NCI-H2227 treated with DMSO at 0.1 percent for 48 hours (cell line): ENCODE measurements around the gene IFNK.

Experiments
- DNase-seq: peaks from one replicate; lab custom pipeline; 2025; lab: John Stamatoyannopoulos, UW

Gene IFNK

GRCh38 chr9:27511771-27512170 is 12.3 kb upstream of the IFNK start:
- DNase-seq: no peak

- DNase-seq: no peak
Measured at GRCh38 chr9:27514551-27514950, 9.5 kb upstream of the IFNK start.

DNA sequence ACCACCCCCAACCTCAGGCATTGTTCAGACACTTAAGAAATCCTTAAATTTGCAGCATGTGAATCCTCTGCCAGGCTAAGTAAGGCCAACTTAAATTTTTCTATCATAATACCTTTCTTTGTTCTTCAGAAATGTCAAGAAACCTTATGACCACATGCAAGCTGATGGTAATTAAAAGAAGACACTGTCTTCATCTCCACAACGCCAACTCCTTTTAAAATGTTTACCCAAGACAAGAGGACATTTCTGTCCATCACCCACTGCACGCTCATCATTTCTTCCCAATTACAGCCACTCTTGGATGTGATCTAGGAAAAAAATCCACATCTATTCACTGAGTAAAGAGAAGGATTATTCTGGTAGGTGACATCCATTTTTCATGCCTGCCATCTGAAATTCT is 6.1 kb upstream of the IFNK start:
- no peak for DNase-seq

DNA sequence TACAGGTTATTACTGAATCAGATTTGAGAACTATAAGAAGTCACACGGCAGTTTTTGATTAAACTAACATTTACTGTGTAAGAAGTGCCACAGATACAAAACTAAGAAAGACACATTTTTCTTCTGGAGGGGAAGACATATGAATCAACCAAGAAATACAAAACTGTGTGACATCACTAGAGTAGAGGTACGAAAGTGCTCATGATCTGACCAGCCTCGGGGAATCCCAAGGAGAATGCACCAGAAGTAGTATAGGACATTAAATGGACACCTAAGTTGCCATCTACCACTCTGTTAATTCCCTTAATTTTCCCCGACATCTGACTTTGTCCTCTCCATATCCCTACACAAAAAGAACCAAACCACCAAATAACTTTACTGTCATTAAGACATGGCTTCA is 5.3 kb upstream of the IFNK start:
- DNase-seq: no peak

DNA sequence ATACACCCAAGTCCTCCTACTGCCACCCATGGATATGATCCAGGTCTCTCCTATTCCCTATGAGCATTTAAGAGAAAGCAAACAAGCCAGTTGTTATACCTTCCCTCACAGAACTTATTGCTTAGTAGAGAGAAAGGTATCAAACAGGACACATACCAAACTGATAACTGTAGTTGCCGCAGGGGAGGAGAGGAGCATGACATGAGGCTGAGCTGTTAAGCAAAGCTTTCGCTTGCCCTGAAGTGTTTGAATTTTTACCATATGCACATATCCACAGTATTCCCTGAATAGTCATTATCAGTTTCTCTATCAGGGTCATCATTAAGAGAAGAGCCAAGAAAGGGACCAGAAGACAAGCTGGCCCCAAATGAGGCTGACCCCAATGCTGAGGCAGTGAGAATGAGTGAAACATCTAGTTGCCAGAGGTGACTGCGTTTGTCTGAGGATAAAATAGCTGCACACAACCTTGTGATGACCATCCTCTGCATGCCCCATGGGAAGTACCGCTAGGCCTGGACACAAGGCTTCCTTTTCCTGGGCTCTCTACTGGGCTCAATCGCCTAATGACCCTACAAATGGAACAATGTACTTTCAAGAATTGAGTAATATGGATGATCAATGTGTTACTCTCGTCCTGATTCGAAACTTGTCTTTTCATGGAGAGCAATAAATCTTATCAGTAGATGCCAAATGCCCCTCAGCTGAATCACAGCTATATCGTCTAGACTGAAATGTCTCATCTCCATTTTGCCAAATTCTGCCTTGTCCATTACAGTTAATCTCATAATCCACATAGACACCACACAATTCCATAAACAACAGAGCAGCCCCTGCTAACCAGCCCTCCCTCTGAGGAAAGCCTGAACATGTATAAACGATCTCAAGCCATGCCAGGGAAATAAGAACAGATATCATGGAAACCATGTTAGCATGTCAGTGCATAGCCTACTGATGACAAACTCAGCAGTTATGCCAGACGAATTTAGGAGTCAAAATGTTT is 4.3 kb upstream of the IFNK start:
- no peak for DNase-seq

DNA sequence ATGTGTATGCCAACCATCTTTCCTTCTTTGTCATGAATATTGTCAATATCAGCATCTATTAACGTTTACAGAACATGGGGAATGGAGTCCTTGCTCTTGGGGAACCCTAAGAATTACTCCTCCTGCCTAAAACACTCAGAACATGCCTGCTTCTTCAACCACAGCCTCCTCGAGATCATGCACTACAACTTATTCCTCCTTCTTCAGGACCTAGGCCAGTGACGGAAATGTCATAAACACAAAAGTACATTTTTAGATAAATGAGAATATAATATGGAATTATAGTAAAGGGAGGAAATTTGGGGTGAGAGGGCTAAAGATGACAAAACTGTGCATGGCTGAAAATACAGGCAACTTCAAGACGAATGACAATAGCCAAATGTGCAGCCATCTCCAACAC is 3.1 kb upstream of the IFNK start:
- no peak for DNase-seq

DNA sequence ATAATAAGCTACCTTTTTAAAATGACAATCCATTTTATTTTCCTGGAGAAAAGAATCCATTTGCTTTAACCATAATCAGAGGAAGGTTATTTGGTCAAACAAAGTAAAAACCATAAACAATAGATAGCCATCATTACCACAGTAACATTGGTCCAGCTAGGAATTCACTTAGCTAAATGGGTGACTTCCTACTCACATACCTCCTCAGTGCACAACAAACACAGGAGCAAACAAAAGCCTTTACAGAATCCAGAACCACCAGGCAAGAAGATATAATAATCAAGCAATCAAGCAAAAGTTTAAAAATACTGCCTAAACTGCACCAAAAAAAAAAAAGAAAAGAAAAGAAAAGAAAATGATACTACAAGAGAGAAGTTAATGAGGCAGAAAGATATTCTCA is 949 bp upstream of the IFNK start:
- DNase-seq: no peak

DNA sequence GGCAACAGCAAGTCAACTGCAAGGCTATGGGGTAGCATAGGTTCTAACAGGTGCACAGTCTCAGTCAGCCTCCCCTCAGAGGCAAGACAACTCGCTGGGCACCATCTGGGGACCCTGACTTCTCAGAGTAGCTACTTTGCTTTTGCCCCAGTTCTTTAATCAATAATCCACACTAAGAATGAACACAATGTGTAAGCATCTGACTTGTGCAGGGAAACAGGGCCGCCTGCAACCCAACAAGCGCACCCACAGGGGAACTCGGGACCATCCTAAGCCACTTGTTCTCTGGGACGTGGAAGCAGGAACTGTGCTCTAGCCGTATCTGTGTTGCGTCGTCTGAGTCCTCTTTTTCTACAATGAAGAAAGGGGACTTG is 3.6 kb downstream of the IFNK start:
- DNase-seq: no peak

DNA sequence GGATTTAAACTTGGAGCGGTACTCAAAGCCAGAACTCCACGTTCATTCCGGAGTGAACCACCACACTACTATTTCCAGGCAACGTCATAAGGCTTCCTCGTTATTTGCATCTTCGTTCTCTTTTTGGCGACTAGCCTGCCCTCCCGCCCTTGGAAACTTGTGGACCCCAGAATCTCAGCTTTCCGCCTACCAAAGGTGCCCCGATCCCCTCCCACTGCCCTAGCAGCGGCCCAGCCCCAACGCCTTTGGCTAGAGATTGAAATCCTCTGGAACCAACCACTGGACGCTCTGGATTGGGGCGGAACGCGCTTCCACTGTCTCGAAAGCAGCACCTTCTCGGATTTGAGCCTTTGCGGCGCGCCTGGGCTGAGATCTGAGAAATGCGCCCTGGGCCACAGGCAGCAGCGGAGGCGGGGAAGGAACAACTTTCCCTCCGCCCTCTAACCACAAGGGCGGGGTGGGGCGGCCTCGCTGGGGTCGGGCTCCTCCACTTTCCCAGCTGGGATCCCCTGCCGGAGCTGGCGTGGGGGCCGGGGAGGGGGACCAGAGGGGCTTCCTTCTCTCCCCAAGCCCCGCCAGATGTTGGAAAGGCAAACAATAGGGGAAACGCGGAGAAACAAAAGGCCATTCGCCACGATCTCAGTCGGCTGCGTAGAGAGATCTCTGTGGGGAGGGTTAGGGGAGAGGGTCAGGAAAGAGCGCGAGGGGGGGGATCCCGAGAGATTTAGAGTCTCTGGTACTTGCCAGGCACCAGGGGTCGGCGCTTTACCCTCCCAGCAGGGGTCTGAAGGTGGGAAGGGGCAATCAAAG is 4.2 kb downstream of the IFNK start:
- no peak for DNase-seq

DNA sequence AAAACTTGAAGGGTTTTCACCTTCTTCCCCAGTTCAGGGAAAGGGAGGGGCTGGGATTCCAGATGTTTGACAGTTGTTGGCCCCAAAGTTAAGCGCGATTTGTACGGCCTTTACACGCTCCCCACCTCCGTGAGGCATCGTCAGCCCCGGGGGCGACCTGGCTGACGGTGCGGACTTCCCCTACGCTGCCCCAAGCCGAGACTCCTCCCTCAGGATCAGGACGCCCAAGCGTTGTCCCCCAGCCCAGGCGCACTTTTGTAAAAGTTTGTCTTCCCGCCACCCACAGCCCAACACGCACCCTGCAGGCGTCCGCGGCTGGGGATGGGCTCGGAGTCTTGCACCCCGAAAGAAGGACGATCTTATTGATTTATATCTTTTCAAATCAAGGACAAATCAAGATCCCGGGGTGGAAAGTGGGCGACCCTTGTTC is 4.8 kb downstream of the IFNK start:
- no peak for DNase-seq

GRCh38 chr9:27529316-27530278 is 5.5 kb downstream of the IFNK start, which contains the start of gene MOB3B:
TSS of gene MOB3B (minus strand) at chr9:27529814. CDS start at chr9:27455550, 74,264 bp downstream.
- peak; percentile 37 for DNase-seq

- no peak for DNase-seq
Measured at GRCh38 chr9:27530915-27531755, 7.0 kb downstream of the IFNK start.

DNA sequence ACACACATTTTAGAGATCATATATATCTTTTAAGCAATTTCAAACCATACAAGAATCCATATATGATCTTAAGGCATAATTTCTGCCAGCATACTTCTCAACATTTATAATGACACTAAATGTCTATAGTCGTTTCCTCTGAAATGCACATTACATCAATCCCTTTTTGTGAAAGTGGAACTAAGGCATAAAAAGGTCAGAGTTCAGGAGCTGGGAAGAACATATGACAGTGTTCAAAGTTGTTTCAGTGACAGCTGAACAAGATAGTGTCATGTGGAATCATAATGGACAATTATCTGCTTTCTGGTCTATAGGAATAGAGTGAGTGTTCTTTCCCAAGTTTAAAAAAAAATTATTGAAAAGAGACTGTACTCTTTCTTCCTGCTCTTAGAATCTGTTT is 8.0 kb downstream of the IFNK start:
- DNase-seq: no peak

GRCh38 chr9:27533311-27533710 is 9.2 kb downstream of the IFNK start:
- no peak for DNase-seq

- DNase-seq: no peak
Measured at GRCh38 chr9:27534131-27534530, 10.0 kb downstream of the IFNK start.

GRCh38 chr9:27534658-27535209 is 10.6 kb downstream of the IFNK start:
- DNase-seq: no peak

GRCh38 chr9:27535701-27536118 is 11.6 kb downstream of the IFNK start:
- no peak for DNase-seq

DNA sequence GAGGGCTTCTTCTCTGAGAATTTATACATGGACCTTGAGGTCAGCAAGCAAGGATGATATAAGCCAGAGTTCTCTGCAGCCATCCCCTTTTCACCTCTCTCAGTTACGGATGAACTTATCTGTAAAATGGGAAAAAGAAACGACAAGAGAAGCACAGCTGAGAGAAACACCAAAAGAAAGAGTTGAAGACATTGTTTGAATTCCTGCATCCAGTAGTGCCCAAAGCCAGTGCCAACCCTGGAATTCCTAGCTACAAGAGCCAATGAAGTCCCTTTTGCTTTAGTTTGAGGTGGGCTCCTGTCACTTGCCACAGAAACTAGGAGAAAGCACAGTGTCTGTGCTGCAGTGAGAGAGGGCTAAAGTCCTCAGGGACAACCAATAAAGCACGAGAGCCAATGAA is 12.1 kb downstream of the IFNK start:
- no peak for DNase-seq

DNA sequence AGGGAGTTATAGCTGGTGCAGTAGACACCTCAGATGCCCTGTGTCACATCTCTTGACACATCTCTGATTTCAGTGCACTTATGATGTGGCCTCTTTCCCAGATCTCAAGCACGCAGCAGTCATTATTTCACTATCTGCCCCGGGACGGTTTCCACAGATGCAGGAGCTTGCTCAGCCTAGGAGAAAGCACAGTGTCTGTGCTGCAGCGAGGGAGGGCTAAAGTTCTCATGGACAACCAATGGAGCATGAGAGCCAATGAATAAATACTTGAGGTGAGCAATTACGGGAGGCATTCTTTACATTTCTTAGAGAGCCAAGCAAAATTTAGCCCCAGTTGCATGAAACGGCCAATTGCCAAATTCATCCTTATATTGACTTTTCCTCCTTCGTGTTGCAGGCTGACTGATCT is 12.9 kb downstream of the IFNK start:
- no peak for DNase-seq

DNA sequence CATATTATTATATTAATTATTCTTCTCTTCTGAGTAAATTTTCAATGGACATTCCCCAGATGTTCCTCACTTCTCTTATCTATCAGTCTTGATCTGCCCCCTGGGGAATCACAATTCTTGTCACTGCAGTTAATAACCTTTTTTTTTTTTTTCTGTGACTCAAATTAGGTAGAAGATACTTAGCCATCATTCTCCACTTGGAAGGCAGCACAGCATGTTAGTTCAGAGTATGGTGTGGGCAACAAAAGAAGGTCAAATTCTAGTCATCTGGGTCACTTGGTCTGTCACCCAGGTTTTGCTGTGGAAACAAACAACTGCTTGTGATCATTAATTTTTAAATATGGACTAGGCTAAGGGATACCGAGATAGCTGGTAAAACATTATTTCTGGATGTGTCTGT is 13.7 kb downstream of the IFNK start:
- no peak for DNase-seq

DNA sequence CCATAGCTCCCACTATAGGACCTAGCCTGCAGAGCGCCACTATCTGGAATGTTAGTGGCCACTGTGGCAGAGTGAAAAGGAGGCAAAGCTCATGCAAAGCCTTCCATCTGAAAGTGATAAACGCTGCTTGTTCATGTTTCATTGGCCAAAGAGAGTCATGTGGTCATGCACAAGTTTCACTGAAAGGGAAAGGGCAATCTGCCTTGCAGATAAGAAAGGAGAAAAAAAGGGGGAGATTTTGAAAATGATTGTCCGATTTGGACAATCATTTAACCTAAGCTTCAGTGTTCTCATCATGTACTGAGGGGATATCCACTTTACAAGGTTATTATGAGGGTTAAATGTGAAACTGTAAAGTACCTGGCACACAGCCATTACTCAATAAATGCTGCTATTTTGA is 14.6 kb downstream of the IFNK start:
- no peak for DNase-seq
